Psoas muscle (tissue), 8 donors: Measurements from ENCODE around the gene PRCD. TPM values are rescaled to one million over a fixed set of nuclear protein-coding genes. Genes with fewer than 3 reads are reported as not detected.

Experiments
- ATAC-seq, 4 donors: fragments of 200-7000 bp; cut with Tn5 transposase; one replicate each; pipeline ENCODE4 v1.9.1; 2020; ENCODE audit warnings: moderate library complexity in 3 of 4, mild to moderate bottlenecking in 2 of 4
- DNase-seq, 2 donors: peaks; one replicate each; pipeline ENCODE4 v3.0.0-alpha.2; 2020
- H3K27ac ChIP-seq: fragments of 200-600 bp; one replicate; pipeline ENCODE4 v1.8.0; 2022
- H3K27me3 ChIP-seq, 3 donors: fragments of 200-600 bp in 1 of 3; one replicate each; pipeline versions ENCODE4 v1.6.1 to v1.8.0; 2013 to 2022; ENCODE audit warnings: low read length in 2 of 3, mild to moderate bottlenecking in 2 of 3, moderate library complexity in 1 of 3; ENCODE audit not compliant: insufficient read depth in 3 of 3
- H3K36me3 ChIP-seq, 2 donors: fragments of 200-600 bp in 1 of 2; one replicate each; pipeline versions ENCODE4 v1.6.1 to v1.8.0; 2013 to 2022; ENCODE audit warnings: low read depth in 1 of 2, mild to moderate bottlenecking in 1 of 2, moderate library complexity in 1 of 2; ENCODE audit not compliant: insufficient read depth in 1 of 2
- H3K4me1 ChIP-seq: fragments of 200-600 bp; one replicate; pipeline ENCODE4 v1.8.0; 2022
- H3K4me3 ChIP-seq: fragments of 200-600 bp; one replicate; pipeline ENCODE4 v1.8.0; 2022; ENCODE audit warnings: mild to moderate bottlenecking
- H3K9me3 ChIP-seq: fragments of 200-600 bp; one replicate; pipeline ENCODE4 v1.8.0; 2022
- CTCF ChIP-seq: fragments of 200-600 bp; IDR thresholded peaks from one replicate; pipeline ENCODE4 v1.8.0; 2022; ENCODE audit warnings: antibody characterized with exemption
- WGBS, 3 donors: extraction: QIAGEN DNeasy Blood & Tissue Kit; methylation state at CpG; one replicate each; pipeline versions ENCODE4 v1.1.6 to v1.1.7; 2013; 5-methylcytosine and 5-hydroxymethylcytosine counted together
- intact Hi-C, 2 donors: fragments of 100-400 bp; cut with DNase I; formaldehyde crosslinking; loops; one replicate each; pipeline versions ENCODE4 v1.11.0 to v1.14.2; 2022
- polyA plus RNA-seq, 3 donors: library from polyadenylated mRNA; stranded (reverse); fragments of 200-250 nt; gene quantifications; one replicate each; pipeline ENCODE4 v1.2.3, GENCODE V29; 2013
- total RNA-seq, 4 donors: library from RNA; stranded (reverse); fragmentation: NEBNext Ultra II Directional in 2 of 4; extraction: Animal tissue kit (Norgen Biotek cat#: 25700) in 2 of 4; gene quantifications; one replicate each; pipeline versions ENCODE4 v1.2.1 to v1.2.4, GENCODE V29; 2021 to 2023
- donor health status: healthy with polysubstance abuse.
- donor health status: DM: no; HTN: no; CAD: no; lungs with moderate emphysema.
- donor health status: Bipolar disorder and iron deficiency.
- donor health status: healthy.
- donor health status: DM: yes; HTN: yes; CAD: no.
- donor health status: DM: no; HTN: no; CAD: no.
- donor health status: DM: no; HTN: no; CAD: no.
- donor health status: DM: yes; HTN: yes; CAD: no.

The PRCD gene
- total and polyA plus RNA-seq, 7 donors: 0.18 to 1.7 (median 1.3) TPM

- intact Hi-C loops: no loop called here
- no peaks in the 10 kb centered on the region for H3K36me3 ChIP-seq
- 11 to 16% (median 13%) methylated on average over 2 of the region's 2 CpGs for WGBS, 3 donors
- peak overlapping the region; percentile 94 for H3K27ac ChIP-seq
- no peaks in the 10 kb centered on the region for H3K9me3 ChIP-seq
- H3K4me3 ChIP-seq: peak overlapping the region; percentile 55
- H3K4me1 ChIP-seq: peaks cover 55% of the 10 kb centered on the region
- ATAC-seq (no peak), DNase-seq (no peak)
- no peak for TF ChIP-seq CTCF
- H3K27me3 ChIP-seq: no peaks in the 10 kb centered on the region
Measured at GRCh38 chr17:76497699-76497978, 42.2 kb upstream of the PRCD start.

- DNase-seq (peak; percentile 81 to 90), ATAC-seq (peak; percentile 72 to 82 (median 77))
- TF ChIP-seq CTCF: no peak
- 6 to 9% (median 9%) methylated on average over 31 of the region's 31 CpGs for WGBS, 3 donors
- peaks cover 50% of the 10 kb centered on the region for H3K4me1 ChIP-seq
- intact Hi-C loops: no loop called here
- no peaks in the 10 kb centered on the region for H3K36me3 ChIP-seq
- H3K27me3 ChIP-seq: no peaks in the 10 kb centered on the region
- peak overlapping the region; percentile 94 for H3K27ac ChIP-seq
- peak overlapping the region; percentile 55 for H3K4me3 ChIP-seq
- H3K9me3 ChIP-seq: no peaks in the 10 kb centered on the region
Measured at GRCh38 chr17:76497979-76498875, 41.6 kb upstream of the PRCD start.

GRCh38 chr17:76498876-76499251, 41.0 kb upstream of the PRCD start:
- TF ChIP-seq CTCF: no peak
- H3K4me1 ChIP-seq: peaks cover 43% of the 10 kb centered on the region
- H3K9me3 ChIP-seq: no peaks in the 10 kb centered on the region
- 59 to 64% (median 63%) methylated on average over 4 of the region's 4 CpGs for WGBS, 3 donors
- H3K4me3 ChIP-seq: peak overlapping the region; percentile 85
- ATAC-seq: no peak
- no peak for DNase-seq
- no peaks in the 10 kb centered on the region for H3K36me3 ChIP-seq
- H3K27me3 ChIP-seq: no peaks in the 10 kb centered on the region
- intact Hi-C loops: no loop called here
- peak overlapping the region; percentile 94 for H3K27ac ChIP-seq

- Histone ChIP-seq H3K36me3 (no peaks in the 10 kb centered on the region), H3K9me3 (no peaks in the 10 kb centered on the region), H3K4me3 (peak overlapping the region; percentile 85), H3K4me1 (peaks cover 41% of the 10 kb centered on the region), H3K27ac (peak overlapping the region; percentile 94), H3K27me3 (no peaks in the 10 kb centered on the region)
- peak in 1 of 4 donors; percentile 33 for ATAC-seq
- intact Hi-C loops: no loop called here
- no peak for DNase-seq
- WGBS, 3 donors: 28 to 45% (median 31%) methylated on average over 5 of the region's 5 CpGs
- no peak for TF ChIP-seq CTCF
Measured at GRCh38 chr17:76499267-76499667, 40.6 kb upstream of the PRCD start.
